Epithelial cell of prostate (primary cell): ENCODE measurements around the gene ZNF782.
"Not testable (repeated sequence)": the region's sequence is repeated elsewhere in the genome, so short reads cannot be mapped to it uniquely, and the experiment has no call there.

Experiments
- DNase-seq: peaks from one replicate; pipeline ENCODE4 v3.0.0-alpha.2; 2011; ENCODE audit warnings: low read depth, low spot score
- H3K27ac ChIP-seq: fragments of 450-650 bp; 2 replicates; pipeline ENCODE4 v1.5.1; 2017; ENCODE audit warnings: mild to moderate bottlenecking

The ZNF782 gene

GRCh38 chr9:96853781-96854650, at the start of gene ZNF782:
Gene ZNF782 (minus strand): TSS chr9:96854514. CDS start chr9:96851961, 2,553 bp downstream.
- DNase-seq, result peak; percentile 60

GRCh38 chr9:96900010-96900409, 45.7 kb upstream of the ZNF782 start:
- DNase-seq, H3K27ac ChIP-seq: not testable (repeated sequence)

More at GRCh38 chr9:96853781-96854650, at the start of gene ZNF782:
- H3K27ac ChIP-seq, result peak within 1 kb of the TSS; percentile 16

GRCh38 chr9:96892131-96892530, 37.8 kb upstream of the ZNF782 start:
- no peak overlapping the region for H3K27ac ChIP-seq
- no peak for DNase-seq

- no peak overlapping the region for H3K27ac ChIP-seq
- DNase-seq, result no peak
Measured at GRCh38 chr9:96888591-96888990, 34.3 kb upstream of the ZNF782 start.

GRCh38 chr9:96885424-96885823, 31.1 kb upstream of the ZNF782 start:
- no peak for DNase-seq
- peak overlapping the region; percentile 44 for H3K27ac ChIP-seq

- peak; percentile 89 for DNase-seq
- peak overlapping the region; percentile 44 for H3K27ac ChIP-seq
Measured at GRCh38 chr9:96884443-96884842, 30.1 kb upstream of the ZNF782 start.

GRCh38 chr9:96883922-96884321, 29.6 kb upstream of the ZNF782 start:
- no peak for DNase-seq
- peak overlapping the region; percentile 44 for H3K27ac ChIP-seq

- no peak overlapping the region for H3K27ac ChIP-seq
- DNase-seq, result no peak
Measured at GRCh38 chr9:96877269-96877668, 23.0 kb upstream of the ZNF782 start.

GRCh38 chr9:96875461-96876142, 21.3 kb upstream of the ZNF782 start:
- peak overlapping the region; percentile 97 for H3K27ac ChIP-seq
- DNase-seq, result no peak

GRCh38 chr9:96874947-96875460, 20.7 kb upstream of the ZNF782 start:
- H3K27ac ChIP-seq, result peak overlapping the region; percentile 97
- peak; percentile 95 for DNase-seq

GRCh38 chr9:96874201-96874785, 20.0 kb upstream of the ZNF782 start:
- DNase-seq, result no peak
- H3K27ac ChIP-seq, result peak overlapping the region; percentile 97

GRCh38 chr9:96871176-96871575, 16.9 kb upstream of the ZNF782 start:
- no peak for DNase-seq

GRCh38 chr9:96868709-96869108, 14.4 kb upstream of the ZNF782 start:
- DNase-seq, result no peak
- H3K27ac ChIP-seq, result peak overlapping the region; percentile 15

More at GRCh38 chr9:96871176-96871575, 16.9 kb upstream of the ZNF782 start:
- H3K27ac ChIP-seq, result peak overlapping the region; percentile 4

GRCh38 chr9:96867079-96867804, 12.9 kb upstream of the ZNF782 start:
- H3K27ac ChIP-seq, result no peak overlapping the region
- DNase-seq, result no peak

- H3K27ac ChIP-seq, DNase-seq: not testable (repeated sequence)
Measured at GRCh38 chr9:96865240-96865639, 10.9 kb upstream of the ZNF782 start.

GRCh38 chr9:96859461-96860198, 5.3 kb upstream of the ZNF782 start:
- peak overlapping the region; percentile 79 for H3K27ac ChIP-seq
- DNase-seq, result peak; percentile 90

- H3K27ac ChIP-seq, result peak overlapping the region; percentile 79
- no peak for DNase-seq
Measured at GRCh38 chr9:96858670-96859069, 4.4 kb upstream of the ZNF782 start.

GRCh38 chr9:96858018-96858573, 3.8 kb upstream of the ZNF782 start:
- DNase-seq, result no peak

More at GRCh38 chr9:96858018-96858573, 3.8 kb upstream of the ZNF782 start:
- H3K27ac ChIP-seq, result peak overlapping the region; percentile 79
